ENCODE measurements around the gene CYP4F11. TPM values are rescaled to one million over a fixed set of nuclear protein-coding genes. Genes with fewer than 3 reads are reported as not detected.

Gene CYP4F11
- total and polyA plus RNA-seq, 2 experiments from 2014 or later, result not detected

GRCh38 chr19:15937771-15938170 is 3.4 kb upstream of the CYP4F11 start (continued):
- TF ChIP-seq ZNF462 (CRISPR knock-in tag; IDR thresholded peaks at IDR 0.05), result no peak
- TF ChIP-seq CTCF (conservative IDR thresholded peaks at IDR 0.05; ENCODE audit: low read depth in 2 of 2), result no peak
- TF ChIP-seq EZH2phosphoT487 (IDR thresholded peaks at IDR 0.05; ENCODE audit: unreplicated experiment), result no peak

- peaks cover 81% of the 10 kb centered on the region for H3K9me3 Mint-ChIP-seq
- no peak for TF ChIP-seq REST (IDR thresholded peaks at IDR 0.05; ENCODE audit: unreplicated experiment)
- TF ChIP-seq EZH2 (IDR thresholded peaks at IDR 0.05; ENCODE audit: low read depth, unreplicated experiment), result no peak
- no peak for TF ChIP-seq ZNF331 (CRISPR knock-in tag; IDR thresholded peaks at IDR 0.05; ENCODE audit: low read depth)
- TF ChIP-seq NANOG (IDR thresholded peaks at IDR 0.05; ENCODE audit: borderline replicate concordance), result no peak
- no peak for TF ChIP-seq ZNF114 (CRISPR knock-in tag; IDR thresholded peaks at IDR 0.05)
- TF ChIP-seq ETS1 (IDR thresholded peaks at IDR 0.05), result no peak
- no peak for TF ChIP-seq CTCF (conservative IDR thresholded peaks at IDR 0.05; ENCODE audit: low read depth in 2 of 2)
- TF ChIP-seq POLR2AphosphoS5 (IDR thresholded peaks at IDR 0.05; ENCODE audit: low read depth), result no peak
Measured at GRCh38 chr19:15936950-15937349, 2.6 kb upstream of the CYP4F11 start.

More at GRCh38 chr19:15936950-15937349, 2.6 kb upstream of the CYP4F11 start:
- peaks cover 6% of the 10 kb centered on the region; the same call in 2 of the 3 replicates for H3K36me3 Mint-ChIP-seq (ENCODE audit: low read depth)
- no peak for DNase-seq (ENCODE audit: low spot score)
- no peaks in the 10 kb centered on the region for H3K9me2 ChIP-seq (ENCODE audit: insufficient read depth)
- H3K27me3 Mint-ChIP-seq (ENCODE audit: insufficient read depth, low read depth, poor library complexity), result peaks cover 2% of the 10 kb centered on the region
- no peaks in the 10 kb centered on the region for H3K27me3 ChIP-seq (ENCODE audit: insufficient read depth)
- no peaks in the 10 kb centered on the region for H4K20me1 ChIP-seq (replicated peaks; ENCODE audit: insufficient read depth)
- H3K27ac ChIP-seq (ENCODE audit: low read depth), result no peak overlapping the region
- H3K27ac Mint-ChIP-seq, result no peak overlapping the region
- ATAC-seq, result no peak
- no peak overlapping the region for H3K4me3 Mint-ChIP-seq
- peaks cover under 1% of the 10 kb centered on the region; the same call in 1 of the 2 replicates for H3K36me3 ChIP-seq (ENCODE audit: insufficient read depth)
- no peaks in the 10 kb centered on the region for H3F3A ChIP-seq (replicated peaks; ENCODE audit: low read depth)
- no peaks in the 10 kb centered on the region for H3K4me1 Mint-ChIP-seq
- H3K4me2 ChIP-seq, result no peak overlapping the region
- H3K79me2 ChIP-seq (replicated peaks; ENCODE audit: insufficient read depth), result no peaks in the 10 kb centered on the region
- no peaks in the 10 kb centered on the region for H3K4me1 ChIP-seq (ENCODE audit: insufficient read depth)
- no peak overlapping the region for H3K4me3 ChIP-seq
- no peak overlapping the region for H2AFZ ChIP-seq

All from GM23338 (cell line).